K562 (cell line): ENCODE measurements around the gene NPM1. TPM values are rescaled to one million over a fixed set of nuclear protein-coding genes. Genes with fewer than 3 reads are reported as not detected.

Experiments used
- CTBP1 ChIP-seq: fragments of 450-650 bp; IDR thresholded peaks from 2 replicates; pipeline ENCODE4 v1.6.1; 2016; ENCODE audit warnings: borderline replicate concordance
- ELF4 ChIP-seq: fragments of 450-650 bp; formaldehyde crosslinking; IDR thresholded peaks from 2 replicates; pipeline ENCODE4 v1.4.0; 2022; ENCODE audit warnings: missing genetic modification characterization
- FIP1L1 ChIP-seq: fragments of 200-400 bp; formaldehyde crosslinking; IDR thresholded peaks from 2 replicates; pipeline ENCODE4 v1.6.1; 2018; ENCODE audit warnings: mild to moderate bottlenecking, low read depth, low read length; ENCODE audit not compliant: poor library complexity, severe bottlenecking
- FOXA1 ChIP-seq: fragments of 450-650 bp; IDR thresholded peaks from 2 replicates; pipeline ENCODE4 v1.6.1; 2016; ENCODE audit warnings: mild to moderate bottlenecking, borderline replicate concordance
- GABPA ChIP-seq: fragments of 200-800 bp; sonication (Bioruptor generic); conservative IDR thresholded peaks from 2 replicates; pipeline ENCODE4 v1.6.1; 2016; ENCODE audit warnings: low read depth, missing genetic modification characterization, missing compliant biosample characterization
- GATAD2A ChIP-seq: fragments of 450-650 bp; IDR thresholded peaks from 2 replicates; pipeline ENCODE4 v1.6.1; 2017
- NBN ChIP-seq: fragments of 450-650 bp; IDR thresholded peaks from 2 replicates; pipeline ENCODE4 v1.6.1; 2016; ENCODE audit warnings: low read depth, mild to moderate bottlenecking
- NELFE ChIP-seq: IDR thresholded peaks from 2 replicates; pipeline ENCODE4 v1.6.1; 2011; ENCODE audit warnings: mild to moderate bottlenecking; ENCODE audit not compliant: insufficient read depth, insufficient read length
- NR1H2 ChIP-seq: sonication (generic); formaldehyde crosslinking; IDR thresholded peaks from 2 replicates; pipeline ENCODE4 v1.4.0; 2020; ENCODE audit warnings: mild to moderate bottlenecking, missing genetic modification reagents
- NR2C1 ChIP-seq, 2 experiments: fragments of 450-650 bp; IDR thresholded peaks; 2 replicates each; pipeline ENCODE4 v1.6.1; 2017; ENCODE audit warnings: mild to moderate bottlenecking in 2 of 2, antibody characterized with exemption in 1 of 2, inconsistent platforms in 1 of 2, missing compliant biosample characterization in 1 of 2, missing genetic modification characterization in 1 of 2
- NR2C2 ChIP-seq, 2 experiments: fragments of 200-800 bp in 1 of 2; sonication (Bioruptor generic) in 1 of 2; sonication (generic) in 1 of 2; formaldehyde crosslinking in 1 of 2; IDR thresholded peaks; 2 replicates each; pipeline versions ENCODE4 v1.6.1 to v1.8.0; 2016 to 2022; ENCODE audit warnings: mild to moderate bottlenecking in 1 of 2, missing compliant biosample characterization in 1 of 2, missing genetic modification characterization in 1 of 2, missing genetic modification reagents in 1 of 2
- PTRF ChIP-seq: fragments of 450-650 bp; IDR thresholded peaks from 2 replicates; pipeline ENCODE4 v1.6.1; 2016; ENCODE audit warnings: mild to moderate bottlenecking, missing genetic modification characterization, missing compliant biosample characterization
- SMARCE1 ChIP-seq: fragments of 450-650 bp; IDR thresholded peaks from 2 replicates; pipeline ENCODE4 v1.7.1; 2016; ENCODE audit warnings: mild to moderate bottlenecking
- SNIP1 ChIP-seq: fragments of 450-650 bp; IDR thresholded peaks from 2 replicates; pipeline ENCODE4 v1.7.1; 2017; ENCODE audit warnings: low read depth, mild to moderate bottlenecking
- STAG1 ChIP-seq: sonication (generic); formaldehyde crosslinking; IDR thresholded peaks from 2 replicates; pipeline ENCODE4 v1.5.0; 2020; ENCODE audit warnings: missing genetic modification reagents, borderline replicate concordance
- TARDBP ChIP-seq: fragments of 450-650 bp; IDR thresholded peaks from 2 replicates; pipeline ENCODE4 v1.6.1; 2016
- TCF3 ChIP-seq: sonication (generic); formaldehyde crosslinking; IDR thresholded peaks from 2 replicates; pipeline ENCODE4 v1.4.0; 2020; ENCODE audit warnings: mild to moderate bottlenecking, missing genetic modification reagents
- XRCC5 ChIP-seq: fragments of 200-400 bp; formaldehyde crosslinking; IDR thresholded peaks from 2 replicates; pipeline ENCODE4 v1.6.1; 2017; ENCODE audit warnings: low read depth, mild to moderate bottlenecking, low read length
- ZNF140 ChIP-seq: fragments of 250-450 bp; sonication (Bioruptor Pico); IDR thresholded peaks from 2 replicates; pipeline ENCODE4 v1.8.0; 2021; ENCODE audit warnings: moderate library complexity, mild to moderate bottlenecking, inconsistent platforms
- ZNF23 ChIP-seq: fragments of 250-450 bp; sonication (Bioruptor Pico); IDR thresholded peaks from 2 replicates; pipeline ENCODE4 v1.4.0; 2020; ENCODE audit warnings: mild to moderate bottlenecking
- ZNF274 ChIP-seq: IDR thresholded peaks from 2 replicates; pipeline ENCODE4 v1.6.1; 2011; ENCODE audit warnings: low read depth, mild to moderate bottlenecking, low read length, moderate library complexity, borderline replicate concordance
- ZNF57 ChIP-seq: fragments of 450-650 bp; formaldehyde crosslinking; IDR thresholded peaks from 2 replicates; pipeline ENCODE4 v1.4.0; 2020; ENCODE audit warnings: mild to moderate bottlenecking, moderate library complexity
- ZSCAN32 ChIP-seq: fragments of 450-650 bp; formaldehyde crosslinking; IDR thresholded peaks from 2 replicates; pipeline ENCODE4 v1.4.0; 2020; ENCODE audit warnings: mild to moderate bottlenecking, moderate library complexity
- polyA plus RNA-seq, 8 experiments: library from polyadenylated mRNA; depleted of rRNA in 4 of 8; stranded (reverse) in 5 of 8; unstranded in 3 of 8; fragments of >200 nt; fragmentation: Nextera tagmentation in 2 of 8; fragmentation: Illumina TruSeq in 1 of 8; extraction: Ambion mirVana in 2 of 8; extraction: Trizol in 1 of 8; gene quantifications; 2 replicates each; pipeline versions ENCODE4 v1.2.1 to v1.2.3, GENCODE V29; 2011 to 2014; ENCODE audit warnings: inconsistent platforms in 1 of 8, missing spikeins in 1 of 8
- total RNA-seq, 7 experiments: library from RNA; depleted of rRNA in 6 of 7; stranded (reverse); fragments of >200 nt in 6 of 7; fragmentation: Illumina TruSeq in 2 of 7; extraction: Trizol in 2 of 7; gene quantifications; 2 replicates each; pipeline versions ENCODE4 v1.2.1 to v1.2.3, GENCODE V29; 2011 to 2021; ENCODE audit warnings: low replicate concordance in 1 of 7
- TF ChIP-seq, protein P1 (sequence below): fragments of 250-450 bp; sonication (Bioruptor Pico); IDR thresholded peaks from 2 replicates; pipeline ENCODE4 v1.4.0; 2020; ENCODE audit warnings: mild to moderate bottlenecking, moderate library complexity, borderline replicate concordance
- TF ChIP-seq, protein P2 (sequence below): fragments of 450-650 bp; formaldehyde crosslinking; conservative IDR thresholded peaks from 2 replicates; pipeline ENCODE4 v1.4.0; 2022; ENCODE audit warnings: mild to moderate bottlenecking, missing genetic modification characterization
- TF ChIP-seq, protein P3 (sequence below): sonication (generic); formaldehyde crosslinking; IDR thresholded peaks from 2 replicates; pipeline ENCODE4 v1.9.0; 2022; ENCODE audit warnings: mild to moderate bottlenecking, missing genetic modification reagents

NPM1 gene
- total and polyA plus RNA-seq, 9 of the 15 experiments (the other 6 are each of a cell fraction or from before 2014, with no cell fraction given): 2,438 to 6,909 (median 5,639) TPM

DNA sequence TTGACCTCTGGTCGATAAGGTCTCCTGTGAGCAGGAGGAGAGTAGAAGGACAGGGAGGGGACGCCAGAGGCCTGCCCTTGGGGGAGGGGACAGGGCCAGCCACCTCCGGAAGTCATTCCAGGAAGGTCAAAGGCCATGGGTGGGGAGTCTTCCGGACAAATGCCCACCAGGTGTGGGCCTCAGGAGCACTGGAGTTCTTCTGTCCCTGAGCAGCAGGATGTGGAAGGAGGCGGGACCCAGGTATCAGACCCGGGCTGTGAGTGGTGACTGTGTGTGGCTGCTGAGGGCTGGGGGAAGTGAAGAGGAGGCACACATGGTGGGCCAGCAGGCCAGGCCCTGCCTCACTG is 45.7 kb downstream of the NPM1 start (continued):
- TF ChIP-seq, protein P1, sequence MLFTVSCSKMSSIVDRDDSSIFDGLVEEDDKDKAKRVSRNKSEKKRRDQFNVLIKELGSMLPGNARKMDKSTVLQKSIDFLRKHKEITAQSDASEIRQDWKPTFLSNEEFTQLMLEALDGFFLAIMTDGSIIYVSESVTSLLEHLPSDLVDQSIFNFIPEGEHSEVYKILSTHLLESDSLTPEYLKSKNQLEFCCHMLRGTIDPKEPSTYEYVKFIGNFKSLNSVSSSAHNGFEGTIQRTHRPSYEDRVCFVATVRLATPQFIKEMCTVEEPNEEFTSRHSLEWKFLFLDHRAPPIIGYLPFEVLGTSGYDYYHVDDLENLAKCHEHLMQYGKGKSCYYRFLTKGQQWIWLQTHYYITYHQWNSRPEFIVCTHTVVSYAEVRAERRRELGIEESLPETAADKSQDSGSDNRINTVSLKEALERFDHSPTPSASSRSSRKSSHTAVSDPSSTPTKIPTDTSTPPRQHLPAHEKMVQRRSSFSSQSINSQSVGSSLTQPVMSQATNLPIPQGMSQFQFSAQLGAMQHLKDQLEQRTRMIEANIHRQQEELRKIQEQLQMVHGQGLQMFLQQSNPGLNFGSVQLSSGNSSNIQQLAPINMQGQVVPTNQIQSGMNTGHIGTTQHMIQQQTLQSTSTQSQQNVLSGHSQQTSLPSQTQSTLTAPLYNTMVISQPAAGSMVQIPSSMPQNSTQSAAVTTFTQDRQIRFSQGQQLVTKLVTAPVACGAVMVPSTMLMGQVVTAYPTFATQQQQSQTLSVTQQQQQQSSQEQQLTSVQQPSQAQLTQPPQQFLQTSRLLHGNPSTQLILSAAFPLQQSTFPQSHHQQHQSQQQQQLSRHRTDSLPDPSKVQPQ (CRISPR knock-in tag): no peak
- TF ChIP-seq XRCC5 (no peak), TCF3 (CRISPR knock-in tag) (peak; percentile 41; the same call in 1 of the 2 replicates), ZSCAN32 (CRISPR knock-in tag) (no peak), NELFE (no peak), ZNF23 (CRISPR knock-in tag) (no peak), FIP1L1 (no peak), CTBP1 (no peak), STAG1 (no peak), NR2C2 (CRISPR knock-in tag; IDR thresholded peaks at IDR 0.05) (no peak), NR2C2 (tag; IDR thresholded peaks at IDR 0.05) (peak; percentile 33; the same call in 1 of the 2 replicates), GATAD2A (no peak), PTRF (no peak), NR2C1 (IDR thresholded peaks at IDR 0.05) (0 out of 2 replicates have a peak, but pooled peaks have one; percentile 15), NR2C1 (tag; IDR thresholded peaks at IDR 0.05) (peak; percentile 26; the same call in 1 of the 2 replicates), ELF4 (CRISPR knock-in tag) (no peak), SMARCE1 (no peak), ZNF140 (CRISPR knock-in tag) (no peak), SNIP1 (no peak), FOXA1 (no peak), NR1H2 (CRISPR knock-in tag) (no peak), ZNF57 (CRISPR knock-in tag) (no peak), ZNF274 (no peak), GABPA (tag) (peak; percentile 29; the same call in 1 of the 2 replicates), TARDBP (no peak), NBN (no peak)
- TF ChIP-seq, protein P2, sequence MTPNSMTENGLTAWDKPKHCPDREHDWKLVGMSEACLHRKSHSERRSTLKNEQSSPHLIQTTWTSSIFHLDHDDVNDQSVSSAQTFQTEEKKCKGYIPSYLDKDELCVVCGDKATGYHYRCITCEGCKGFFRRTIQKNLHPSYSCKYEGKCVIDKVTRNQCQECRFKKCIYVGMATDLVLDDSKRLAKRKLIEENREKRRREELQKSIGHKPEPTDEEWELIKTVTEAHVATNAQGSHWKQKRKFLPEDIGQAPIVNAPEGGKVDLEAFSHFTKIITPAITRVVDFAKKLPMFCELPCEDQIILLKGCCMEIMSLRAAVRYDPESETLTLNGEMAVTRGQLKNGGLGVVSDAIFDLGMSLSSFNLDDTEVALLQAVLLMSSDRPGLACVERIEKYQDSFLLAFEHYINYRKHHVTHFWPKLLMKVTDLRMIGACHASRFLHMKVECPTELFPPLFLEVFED (CRISPR knock-in tag): no peak
- TF ChIP-seq, protein P3, sequence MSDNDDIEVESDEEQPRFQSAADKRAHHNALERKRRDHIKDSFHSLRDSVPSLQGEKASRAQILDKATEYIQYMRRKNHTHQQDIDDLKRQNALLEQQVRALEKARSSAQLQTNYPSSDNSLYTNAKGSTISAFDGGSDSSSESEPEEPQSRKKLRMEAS: no peak
